NCI-H446 (cell line): Measurements from ENCODE around the gene OR2V2.

ENCODE experiments used
- DNase-seq, 2 experiments: peaks; one replicate each; lab custom pipeline; 2025; lab: John Stamatoyannopoulos, UW

Gene OR2V2

GRCh38 chr5:181145133-181145532 lies 2.3 kb upstream of the OR2V2 start:
- no peak for DNase-seq

DNA sequence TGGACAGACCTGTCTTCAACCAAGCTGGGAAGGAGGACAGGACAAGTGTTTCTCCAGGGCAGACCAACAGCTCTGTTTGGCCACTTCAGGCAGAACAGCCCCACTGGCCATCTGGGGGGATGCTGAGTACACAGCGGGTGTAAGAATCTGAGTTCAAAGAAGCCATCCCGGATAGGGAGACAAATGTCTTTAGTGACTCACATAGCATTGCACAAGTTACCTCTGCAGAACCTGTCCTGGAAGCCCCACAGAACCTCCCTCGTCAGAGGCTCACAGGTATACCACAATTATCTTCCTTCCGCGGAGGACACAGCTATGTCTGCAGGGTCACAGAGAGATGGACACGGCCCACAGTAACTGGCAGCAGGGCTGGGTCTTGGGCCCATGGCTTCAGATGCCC lies 2.0 kb downstream of the OR2V2 start:
- DNase-seq = no peak

GRCh38 chr5:181149806-181150733 lies 2.7 kb downstream of the OR2V2 start:
- DNase-seq = no peak

DNA sequence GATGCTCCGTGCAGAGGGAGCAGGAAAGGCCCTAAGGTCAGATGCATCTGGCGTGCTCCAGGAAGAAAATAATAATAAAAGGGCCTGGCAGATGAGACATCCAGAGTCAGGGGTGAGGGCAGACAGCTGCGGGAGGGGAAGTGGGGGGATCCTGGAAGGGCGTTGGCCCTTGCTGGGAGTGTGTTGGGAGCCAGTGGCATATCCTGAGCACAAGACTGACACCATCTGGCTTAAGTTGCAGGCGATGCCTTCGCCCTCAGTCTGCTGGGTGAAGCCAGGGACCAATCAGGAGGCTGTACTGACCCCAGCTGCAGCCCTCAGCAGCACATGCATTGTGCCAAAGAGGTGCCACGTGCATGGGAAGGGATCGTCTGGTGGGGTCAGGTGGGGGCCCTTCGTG lies 3.8 kb downstream of the OR2V2 start:
- no peak for DNase-seq

GRCh38 chr5:181152406-181152805 lies 5.0 kb downstream of the OR2V2 start:
- DNase-seq = no peak

- DNase-seq = no peak
Measured at GRCh38 chr5:181153814-181154213, 6.4 kb downstream of the OR2V2 start.

GRCh38 chr5:181156758-181157157 lies 9.4 kb downstream of the OR2V2 start:
- DNase-seq = no peak

GRCh38 chr5:181158869-181159268 lies 11.5 kb downstream of the OR2V2 start:
- DNase-seq = no peak

GRCh38 chr5:181159286-181160151 lies 12.1 kb downstream of the OR2V2 start:
- DNase-seq = peak; percentile 78 to 85

- DNase-seq = peak; percentile 16 to 68
Measured at GRCh38 chr5:181160152-181160754, 12.9 kb downstream of the OR2V2 start.

- peak; percentile 66 to 81 for DNase-seq
Measured at GRCh38 chr5:181160755-181161533, 13.6 kb downstream of the OR2V2 start.

- no peak for DNase-seq
Measured at GRCh38 chr5:181161534-181162175, 14.3 kb downstream of the OR2V2 start.

DNA sequence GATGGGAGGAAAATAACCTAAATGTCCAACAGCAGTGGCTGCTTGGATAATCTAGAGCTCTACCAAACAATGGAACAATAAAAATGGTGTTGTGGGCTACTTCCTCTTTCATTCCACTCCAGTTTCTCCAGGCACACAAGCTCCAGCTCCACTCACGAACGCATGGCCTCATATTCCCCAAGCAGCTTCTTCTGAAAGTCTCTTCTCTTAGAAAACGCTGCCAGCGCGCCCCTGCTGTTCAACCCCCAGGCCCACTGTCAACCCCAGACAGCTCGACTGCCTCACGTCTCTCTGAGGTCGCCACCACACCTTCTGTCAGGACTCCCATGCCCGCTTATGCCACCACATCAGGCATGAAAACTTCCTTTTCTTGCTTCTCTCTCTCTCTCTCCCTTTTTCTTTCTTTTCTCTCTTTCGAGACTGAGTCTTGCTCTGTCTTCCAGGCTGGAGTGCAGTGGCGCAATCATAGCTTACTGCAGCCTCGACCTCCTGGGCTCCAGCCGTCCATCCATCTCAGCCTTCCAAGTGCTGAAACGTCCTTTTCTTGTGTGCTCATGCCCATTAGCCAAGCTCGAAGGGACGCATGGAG lies 16.2 kb downstream of the OR2V2 start:
- no peak for DNase-seq

GRCh38 chr5:181164076-181164952 lies 16.9 kb downstream of the OR2V2 start:
- no peak for DNase-seq

- DNase-seq = no peak
Measured at GRCh38 chr5:181166812-181167733, 19.7 kb downstream of the OR2V2 start.

GRCh38 chr5:181167814-181168488 lies 20.6 kb downstream of the OR2V2 start:
- peak; percentile 13 to 46 for DNase-seq

DNA sequence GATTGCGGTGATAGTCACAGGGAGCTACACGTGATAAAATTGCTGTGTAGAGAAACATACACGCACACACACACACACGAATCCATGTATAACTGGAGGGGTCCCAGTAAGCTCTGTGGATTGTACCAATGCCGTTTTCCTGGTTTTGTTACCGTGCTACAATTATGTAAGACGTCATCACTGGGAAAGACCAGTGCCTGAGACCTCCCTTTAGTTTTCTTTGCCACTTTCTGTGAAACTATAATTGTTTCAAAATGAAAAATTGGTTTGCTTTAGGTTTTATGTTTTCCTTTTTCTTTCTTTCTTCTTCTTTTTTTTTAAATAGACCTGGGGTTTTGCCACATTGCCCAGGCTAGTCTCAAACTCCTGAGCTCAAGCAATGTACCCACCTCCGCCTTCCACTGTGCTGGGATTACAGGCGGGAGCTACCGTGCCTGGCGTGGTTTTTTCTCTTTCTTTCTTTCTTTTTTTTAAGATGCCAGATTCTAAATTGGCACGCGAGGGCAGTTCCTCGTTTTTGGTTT lies 21.3 kb downstream of the OR2V2 start:
- DNase-seq = peak in 1 of 2 experiments; percentile 23
